Suppressor macrophage (primary cell): ENCODE results near the gene KRT71.

Source experiments
- DNase-seq, 4 experiments: peaks; one replicate each; pipeline ENCODE4 v3.0.0-alpha.2; 2020 to 2022

Gene KRT71

GRCh38 chr12:52575256-52575655, 22.3 kb upstream of the KRT71 start:
- no peak for DNase-seq

GRCh38 chr12:52573743-52574142, 20.8 kb upstream of the KRT71 start, which contains the start of gene KRT74:
TSS of gene KRT74 (minus strand) at chr12:52573843. CDS start at chr12:52573777, 66 bp downstream.
- no peak for DNase-seq

GRCh38 chr12:52573306-52573705, 20.4 kb upstream of the KRT71 start:
- DNase-seq, result no peak

DNA sequence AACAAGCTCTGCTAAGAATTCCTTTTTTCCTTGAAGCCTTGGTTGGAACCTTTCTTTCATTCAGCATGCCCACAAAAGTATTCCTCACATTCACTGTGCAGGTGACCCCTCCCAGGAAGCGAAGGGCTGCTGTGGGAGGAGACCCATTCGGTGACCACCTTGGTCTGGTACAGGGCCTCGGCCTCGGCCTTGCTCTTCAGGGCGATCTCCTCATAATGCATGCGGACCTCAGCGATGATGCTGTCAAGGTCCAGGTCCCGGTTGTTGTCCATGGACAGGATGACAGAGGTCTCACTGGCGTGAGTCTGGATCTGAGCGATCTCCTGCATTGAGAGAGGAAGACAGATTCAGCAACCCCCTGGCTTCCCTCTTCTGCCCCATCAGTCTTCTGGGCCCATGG, 17.6 kb upstream of the KRT71 start:
- DNase-seq, result no peak

DNA sequence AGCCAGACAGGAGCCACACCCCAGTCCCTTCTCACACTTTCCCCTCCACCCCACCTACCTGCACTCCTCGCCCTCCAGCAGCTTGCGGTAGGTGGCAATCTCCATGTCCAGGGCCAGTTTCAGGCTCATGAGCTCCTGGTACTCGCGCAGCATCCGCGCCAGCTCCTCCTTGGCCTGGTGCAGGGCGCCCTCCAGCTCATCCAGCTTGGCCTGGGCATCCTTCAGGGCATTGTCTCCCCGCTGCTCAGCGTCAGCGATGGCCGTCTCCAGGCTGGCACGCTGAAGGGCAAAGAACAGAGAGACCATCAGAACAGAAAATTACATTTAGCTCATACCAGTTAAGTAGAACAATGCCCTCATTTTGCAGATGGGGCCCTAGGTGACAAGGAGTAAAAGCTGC, 15.2 kb upstream of the KRT71 start:
- no peak for DNase-seq

GRCh38 chr12:52566847-52567291, 13.9 kb upstream of the KRT71 start:
- no peak for DNase-seq

DNA sequence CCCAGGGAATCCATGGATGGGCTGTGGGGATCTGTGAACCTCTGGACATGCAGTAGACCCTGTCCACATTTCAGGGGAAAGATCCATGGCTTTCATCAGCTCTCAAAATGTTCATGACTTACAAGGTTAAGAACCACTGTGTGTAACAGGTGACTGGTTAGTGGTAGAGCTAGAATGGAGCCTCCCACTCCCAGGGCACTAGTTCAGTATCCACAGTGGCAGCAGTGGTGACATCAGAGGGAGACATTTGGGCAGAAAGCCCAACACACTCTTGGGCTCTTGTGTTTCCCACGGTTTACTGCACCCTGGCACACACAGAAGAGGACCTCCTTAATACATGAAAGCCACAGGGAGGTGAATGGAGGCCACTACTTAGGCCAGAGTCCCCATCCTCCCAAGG, 11.6 kb upstream of the KRT71 start:
- no peak for DNase-seq

- DNase-seq, result peak; percentile 9 to 29 (median 17)
Measured at GRCh38 chr12:52561880-52562449, 9.0 kb upstream of the KRT71 start.

DNA sequence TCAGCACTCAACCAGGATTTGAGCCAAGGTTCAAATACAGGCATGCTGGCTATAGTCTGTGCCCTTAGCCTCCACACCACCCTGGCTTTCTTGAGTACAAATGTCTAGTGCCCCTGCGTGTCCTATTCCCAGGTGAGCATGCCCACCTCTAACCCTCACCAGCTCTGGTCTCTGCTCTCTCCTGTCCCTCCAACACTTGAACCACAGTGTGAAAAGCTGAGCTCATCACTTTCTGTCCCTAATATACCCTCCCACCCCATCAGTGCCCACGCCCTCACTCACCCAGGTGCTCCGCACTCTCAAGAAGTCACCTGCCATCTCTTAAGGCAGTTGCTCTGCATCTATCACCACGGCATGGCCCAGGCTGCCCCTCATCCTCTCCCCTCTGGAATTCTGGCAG, 7.0 kb upstream of the KRT71 start:
- DNase-seq, result no peak

- no peak for DNase-seq
Measured at GRCh38 chr12:52558781-52559445, 6.0 kb upstream of the KRT71 start.

DNA sequence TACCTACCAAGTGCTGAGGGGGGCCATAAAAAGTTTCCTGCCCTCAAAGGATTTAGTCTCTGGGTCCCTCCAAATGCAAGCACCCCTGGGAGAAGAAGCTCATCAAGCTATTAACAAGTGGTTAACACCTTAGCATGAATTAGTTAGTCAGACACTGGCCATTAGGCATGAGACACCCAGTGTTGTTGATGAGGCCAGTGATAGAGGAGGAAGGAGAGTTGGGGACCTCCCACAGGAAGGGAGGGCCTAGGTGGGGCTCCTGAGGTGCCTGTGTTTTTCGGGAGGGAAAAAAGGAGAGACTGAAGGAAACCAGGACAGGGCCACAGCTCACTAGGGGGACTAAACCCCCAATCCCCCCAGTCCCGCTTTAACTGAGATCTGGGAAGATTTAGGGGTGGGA, 4.5 kb upstream of the KRT71 start:
- no peak for DNase-seq

- no peak for DNase-seq
Measured at GRCh38 chr12:52555577-52555976, 2.6 kb upstream of the KRT71 start.

DNA sequence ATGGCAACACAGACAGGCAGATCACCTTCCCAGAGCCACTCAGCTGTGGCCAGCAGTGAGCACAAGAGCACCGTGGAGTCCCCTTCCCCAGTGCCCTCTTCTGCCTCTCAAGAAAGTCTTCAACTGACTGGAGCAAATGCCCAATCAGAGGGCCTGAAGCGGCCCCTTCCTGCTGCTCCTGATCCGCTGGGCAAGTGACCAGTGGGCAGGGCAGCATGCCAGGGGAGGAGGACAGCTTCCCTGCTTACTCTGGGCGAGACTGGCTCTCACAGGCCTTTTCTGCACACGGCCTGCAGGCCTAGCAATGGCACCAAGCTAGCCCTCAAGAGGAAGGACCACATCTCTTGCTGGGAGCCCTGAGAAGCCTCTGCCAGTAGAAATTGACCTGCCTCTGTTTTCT, 890 bp downstream of the KRT71 start:
- no peak for DNase-seq

DNA sequence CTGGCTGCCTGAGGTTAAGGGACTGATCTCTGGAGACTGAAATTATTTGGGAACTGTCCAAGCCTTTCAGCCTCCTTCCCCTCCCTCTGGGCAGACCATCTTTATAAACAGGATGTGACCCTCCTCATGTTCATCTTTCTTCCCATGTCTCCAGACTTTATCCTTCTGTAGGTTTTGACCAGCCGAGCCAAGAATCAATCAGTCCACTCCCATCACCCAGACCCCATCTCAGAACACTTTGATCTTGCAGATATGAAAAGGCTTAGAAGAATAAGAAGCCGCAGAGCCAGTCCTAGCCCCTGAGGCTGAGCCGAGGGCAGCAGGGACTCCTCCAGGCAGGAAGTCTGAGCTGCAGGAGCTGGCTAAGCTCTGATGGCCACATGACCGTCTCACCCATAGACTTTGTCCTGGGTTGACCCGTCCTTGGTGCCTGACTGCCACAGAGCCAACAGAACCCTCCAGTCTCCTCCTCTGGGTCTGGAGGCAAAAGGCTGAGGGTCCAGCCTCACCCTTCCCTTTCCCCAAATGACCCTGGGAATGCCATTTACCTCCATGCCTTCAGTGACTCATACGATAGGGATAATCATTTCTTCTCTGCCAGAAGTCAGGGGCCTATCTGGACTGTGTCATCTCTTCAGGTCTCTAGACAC, 1.6 kb downstream of the KRT71 start:
- no peak for DNase-seq

GRCh38 chr12:52546126-52546525, 6.8 kb downstream of the KRT71 start:
- DNase-seq, result no peak

DNA sequence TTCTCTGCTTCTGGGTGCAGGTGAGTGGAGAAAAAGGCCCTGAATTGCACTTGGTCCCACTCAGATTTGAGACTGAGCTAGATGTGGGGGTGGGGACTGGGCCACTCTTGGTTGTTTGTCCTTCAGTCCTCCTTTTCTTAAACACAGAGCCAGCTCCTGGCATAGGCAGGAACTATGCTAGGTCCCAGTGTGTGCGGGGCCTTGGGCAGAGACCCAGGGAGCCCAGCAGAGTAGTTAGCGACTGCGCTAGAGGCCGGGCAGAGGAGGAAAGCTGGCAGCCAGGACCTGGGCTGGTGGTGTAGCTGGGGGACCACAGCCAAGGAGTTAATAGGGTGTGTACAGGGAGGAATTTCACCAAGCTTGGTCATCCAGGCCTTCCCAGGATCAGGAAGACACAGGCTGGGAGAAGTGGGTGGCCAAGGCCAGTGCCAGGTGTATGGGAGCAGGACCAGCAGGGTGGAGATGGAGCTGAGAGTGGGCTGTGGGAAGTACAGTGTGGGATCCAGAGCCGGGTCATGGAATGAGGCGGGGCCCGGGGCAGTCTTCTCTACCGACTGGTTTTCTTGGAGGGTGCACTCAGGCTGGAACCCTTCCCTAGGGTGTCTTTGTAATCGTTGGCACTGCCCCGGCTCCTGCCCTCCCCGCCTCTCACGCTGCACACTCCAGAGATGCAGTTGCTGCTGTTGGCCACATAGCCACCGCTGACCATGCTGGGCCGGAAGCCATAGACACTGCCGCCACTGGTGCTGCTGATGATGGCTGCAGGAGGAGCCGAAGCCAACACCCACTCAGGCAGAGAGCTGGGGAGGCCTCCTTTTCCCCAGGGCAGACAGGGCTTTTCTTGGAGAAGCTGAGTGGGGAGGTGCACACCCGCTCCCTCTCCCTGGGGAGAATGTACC, 8.7 kb downstream of the KRT71 start:
- no peak for DNase-seq

- DNase-seq, result peak in 2 of 4 experiments; percentile 7 to 14
Measured at GRCh38 chr12:52542785-52543318, 10.1 kb downstream of the KRT71 start.

DNA sequence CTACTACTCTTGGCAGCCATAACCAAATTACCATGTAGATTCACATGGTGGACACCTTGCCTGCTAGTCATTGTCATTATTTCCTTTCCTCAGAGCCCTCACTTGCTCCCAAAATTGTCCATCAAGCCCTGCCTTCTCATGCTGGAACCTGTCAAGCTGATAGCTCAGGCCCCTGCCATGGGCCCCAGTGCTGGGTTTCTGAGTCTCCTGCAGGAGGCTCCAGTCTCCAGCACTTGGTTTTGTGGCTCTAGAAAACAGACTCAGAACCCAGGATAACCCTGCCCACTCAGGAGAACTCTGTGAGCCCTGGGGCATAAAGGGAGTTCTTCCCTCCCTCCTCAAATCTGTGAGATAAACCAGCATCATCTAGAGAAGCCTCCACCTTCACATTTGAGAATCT, 10.8 kb downstream of the KRT71 start:
- peak in 1 of 4 experiments; percentile 6 for DNase-seq

DNA sequence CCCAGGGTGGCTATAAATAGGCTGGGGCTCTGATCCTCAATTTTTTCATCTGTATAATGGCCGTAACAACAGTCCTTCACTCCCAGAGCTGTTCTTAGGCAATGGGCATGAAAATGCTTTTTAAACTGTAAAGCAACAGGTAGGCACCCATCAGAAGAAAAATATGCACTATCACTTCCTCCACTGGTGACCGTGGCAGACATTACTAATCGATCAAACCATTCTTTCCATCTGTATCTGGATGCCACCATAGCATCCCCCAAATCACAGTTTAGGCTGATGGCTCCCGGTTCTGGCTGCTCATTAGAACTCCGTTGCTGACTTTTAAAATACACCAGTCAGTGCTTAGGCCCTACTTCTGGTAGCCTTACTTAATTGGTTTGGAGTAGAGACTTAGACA, 11.2 kb downstream of the KRT71 start:
- no peak for DNase-seq

DNA sequence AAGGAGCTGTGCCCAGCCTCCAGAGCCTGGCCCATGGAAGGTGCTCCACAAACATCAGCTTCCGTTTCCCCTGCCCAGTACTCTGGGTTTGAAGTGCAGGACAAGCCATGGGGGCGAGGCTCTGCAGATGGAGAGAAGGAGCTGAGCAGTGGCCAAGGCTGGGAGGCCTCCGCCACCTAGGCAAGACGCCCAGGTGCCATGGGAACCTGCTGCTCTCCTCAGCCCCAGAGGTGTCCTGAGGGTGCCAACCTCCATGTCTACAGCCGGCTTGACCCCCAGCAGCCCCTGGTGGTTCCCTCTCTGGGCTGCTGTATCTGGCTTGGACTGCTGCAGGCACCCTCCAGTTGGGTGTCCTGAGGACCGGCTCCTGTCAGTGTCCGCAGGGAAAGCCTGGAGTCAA, 12.4 kb downstream of the KRT71 start:
- DNase-seq, result no peak

DNA sequence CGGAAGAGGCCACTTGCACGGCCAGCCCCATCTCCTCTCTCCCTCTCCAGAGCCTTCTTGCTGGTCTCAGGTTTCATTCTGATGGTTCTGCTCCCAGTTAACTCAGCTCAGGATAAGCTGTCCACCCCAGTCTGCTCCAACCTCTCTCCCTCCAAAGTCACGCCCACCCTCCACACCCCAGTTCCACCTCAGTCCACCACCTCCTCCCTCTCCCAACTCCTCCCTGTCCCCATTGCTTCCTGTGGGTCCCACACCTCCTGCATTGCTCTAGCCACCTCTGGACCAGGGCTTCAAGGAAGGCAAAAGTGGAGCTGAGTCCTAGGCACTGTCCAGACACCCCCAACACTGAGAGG, 13.1 kb downstream of the KRT71 start:
- DNase-seq, result no peak

DNA sequence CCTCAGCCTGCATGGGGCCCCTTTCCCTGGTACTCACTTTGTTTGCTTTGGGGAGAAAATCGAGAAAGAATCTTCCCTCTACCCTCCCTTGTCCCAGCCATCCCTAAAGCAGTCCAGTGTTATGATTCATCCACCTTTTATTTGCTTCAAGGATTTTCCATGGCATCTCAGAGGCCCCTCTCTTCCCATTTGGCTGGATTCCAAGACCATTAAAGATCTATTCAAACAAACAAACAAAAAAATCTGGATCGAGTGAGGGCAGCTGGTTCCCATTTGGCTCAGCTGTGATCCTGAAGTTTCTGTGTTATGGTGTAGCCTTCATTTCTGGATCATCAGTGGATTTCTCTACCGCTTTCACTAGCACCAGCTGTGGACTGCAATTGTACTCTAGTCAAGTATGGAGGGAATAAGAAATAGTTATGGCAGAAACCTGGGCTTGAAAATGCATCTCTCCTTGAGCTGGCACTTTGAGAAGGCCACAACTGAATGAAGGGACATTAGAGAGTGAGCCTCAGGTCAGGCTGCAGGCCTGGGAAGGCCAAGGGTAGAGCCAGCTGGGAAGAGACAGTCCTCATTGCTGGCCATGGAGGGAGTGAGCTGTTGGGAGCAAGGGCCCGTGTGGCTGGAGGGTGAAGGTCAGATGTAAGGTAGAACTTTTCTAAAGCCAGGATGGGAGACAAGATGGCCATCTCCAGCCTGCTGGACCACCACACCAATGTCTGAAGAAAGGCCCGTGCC, 13.7 kb downstream of the KRT71 start:
- no peak for DNase-seq
